ENCODE measurements around the gene MICALL1.

DNA sequence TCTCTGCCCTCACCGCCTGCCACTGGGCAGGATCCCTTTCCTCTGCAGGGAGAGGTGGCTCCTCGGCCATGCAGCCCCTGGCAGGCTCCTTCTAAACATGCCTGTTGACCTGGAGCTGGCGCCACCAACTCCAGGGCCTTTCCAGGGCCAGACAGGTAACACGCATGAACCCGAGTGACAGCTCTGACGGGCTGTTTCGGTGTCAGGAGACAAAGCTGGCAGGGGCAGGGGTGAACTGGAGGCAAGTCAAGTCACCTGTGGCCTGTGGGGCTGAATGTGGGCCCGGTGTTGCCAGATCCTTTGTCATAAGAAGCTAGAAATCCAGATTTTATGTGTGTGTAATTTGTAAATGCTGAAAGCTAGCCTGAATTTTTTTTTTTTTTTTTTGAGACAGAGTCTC, 36.0 kb downstream of the MICALL1 start:
- no peak for TF ChIP-seq CTCF (IDR thresholded peaks at IDR 0.05; ENCODE audit: low read length)
- TF ChIP-seq EZH2 (IDR thresholded peaks at IDR 0.05; ENCODE audit: borderline replicate concordance, low read length): no peak
